H1 (cell line): Measurements from ENCODE around the gene MSANTD3. TPM values are rescaled to one million over a fixed set of nuclear protein-coding genes. Genes with fewer than 3 reads are reported as not detected.

Experiments
- CTCF ChIA-PET: fragments of 300-600 bp; sonication (Branson Sonifier 250); formaldehyde crosslinking; loops from one replicate; lab custom pipeline; 2021; ENCODE audit not compliant: partially characterized antibody; lab: Charles Lee
- POLR2A ChIA-PET: fragments of 300-600 bp; sonication (Branson Sonifier 250); formaldehyde crosslinking; loops from one replicate; lab custom pipeline; 2021; ENCODE audit warnings: inconsistent platforms; ENCODE audit not compliant: partially characterized antibody; lab: Charles Lee
- DNase-seq, 2 experiments: peaks; one replicate each; pipeline versions ENCODE4 v3.0.0 to v3.0.0-alpha.2; 2010 to 2022; ENCODE audit warnings: low spot score in 2 of 2, low read depth in 1 of 2, mixed read lengths in 1 of 2
- FAIRE-seq: peaks from 2 replicates; lab custom pipeline; 2011; peaks lifted over from hg19 to GRCh38; lab: Jason Lieb, UNC
- H2AFZ ChIP-seq: 2 replicates; pipeline ENCODE4 v1.8.1; 2012; ENCODE audit warnings: low read length, inconsistent platforms
- H2AK5ac ChIP-seq: 2 replicates; pipeline ENCODE4 v1.6.1; 2013; ENCODE audit warnings: low read depth, low read length
- H2BK120ac ChIP-seq: replicated peaks from 2 replicates; pipeline ENCODE3; 2013; ENCODE audit warnings: low read depth, low read length, inconsistent platforms
- H2BK12ac ChIP-seq: 2 replicates; pipeline ENCODE4 v1.6.1; 2013; ENCODE audit warnings: low read depth, low read length
- H2BK15ac ChIP-seq: 2 replicates; pipeline ENCODE4 v1.6.1; 2013; ENCODE audit warnings: low read length
- H2BK20ac ChIP-seq: 2 replicates; pipeline ENCODE4 v1.6.1; 2013; ENCODE audit warnings: low read length
- H2BK5ac ChIP-seq: 2 replicates; pipeline ENCODE4 v1.6.1; 2013; ENCODE audit warnings: low read depth, low read length
- H3K14ac ChIP-seq: 2 replicates; pipeline ENCODE4 v1.6.1; 2013; ENCODE audit warnings: inconsistent platforms; ENCODE audit not compliant: insufficient read length
- H3K18ac ChIP-seq: 2 replicates; pipeline ENCODE4 v1.6.1; 2013; ENCODE audit warnings: low read length; ENCODE audit errors: extremely low read depth
- H3K23ac ChIP-seq: 2 replicates; pipeline ENCODE4 v1.6.1; 2013; ENCODE audit warnings: inconsistent platforms; ENCODE audit not compliant: insufficient read length
- H3K23me2 ChIP-seq: 2 replicates; pipeline ENCODE4 v1.6.1; 2013; ENCODE audit warnings: low read depth, low read length
- H3K27ac ChIP-seq: 2 replicates; pipeline ENCODE4 v1.6.1; 2011; ENCODE audit warnings: low read depth, low read length, inconsistent platforms
- H3K27me3 ChIP-seq, 4 experiments: replicated peaks in 1 of 4; 1 replicate in 1 of 4; 2 replicates in 3 of 4; pipeline versions ENCODE4 v1.6.1 to v1.8.1; 2011 to 2013; ENCODE audit warnings: low read length in 3 of 4, mild to moderate bottlenecking in 3 of 4, inconsistent platforms in 2 of 4, mixed read lengths in 2 of 4, moderate library complexity in 1 of 4; ENCODE audit not compliant: control insufficient read depth in 3 of 4, insufficient read depth in 3 of 4; ENCODE audit errors: extremely low read depth in 1 of 4
- H3K36me3 ChIP-seq, 4 experiments: 2 replicates each; pipeline versions ENCODE4 v1.6.1 to v1.8.1; 2011 to 2013; ENCODE audit warnings: mild to moderate bottlenecking in 4 of 4, low read length in 3 of 4, moderate library complexity in 2 of 4, control low read depth in 1 of 4, inconsistent platforms in 1 of 4; ENCODE audit not compliant: insufficient read depth in 4 of 4, control insufficient read depth in 2 of 4
- H3K4ac ChIP-seq: replicated peaks from 2 replicates; pipeline ENCODE3; 2013; ENCODE audit warnings: low read length, low read depth, mixed read lengths, inconsistent platforms; ENCODE audit not compliant: insufficient read length
- H3K4me1 ChIP-seq, 4 experiments: replicated peaks in 1 of 4; 1 replicate in 1 of 4; 2 replicates in 3 of 4; pipeline versions ENCODE4 v1.6.1 to v1.8.1; 2011 to 2013; ENCODE audit warnings: low read length in 3 of 4, inconsistent platforms in 2 of 4, mixed read lengths in 1 of 4; ENCODE audit not compliant: insufficient read depth in 4 of 4, control insufficient read depth in 3 of 4
- H3K4me2 ChIP-seq, 2 experiments: 2 replicates each; pipeline versions ENCODE4 v1.6.1 to v1.8.1; 2011 to 2013; ENCODE audit warnings: low read depth in 2 of 2, low read length in 2 of 2, control low read depth in 1 of 2, inconsistent platforms in 1 of 2, mild to moderate bottlenecking in 1 of 2; ENCODE audit not compliant: insufficient read depth in 1 of 2
- H3K4me3 ChIP-seq, 4 experiments: fragments of 200-600, 300-600 bp in 1 of 4; sonication (generic), shearing (Covaris generic), sonication (Bioruptor Twin) in 1 of 4; 2 replicates each; pipeline versions ENCODE4 v1.5.1 to v1.8.1; 2011 to 2016; ENCODE audit warnings: low read length in 4 of 4, low read depth in 3 of 4, control low read depth in 2 of 4, inconsistent platforms in 2 of 4, mild to moderate bottlenecking in 2 of 4, mixed read lengths in 1 of 4, moderate library complexity in 1 of 4; ENCODE audit not compliant: insufficient read depth in 2 of 4; ENCODE audit errors: extremely low read depth in 1 of 4
- H3K56ac ChIP-seq: replicated peaks from 2 replicates; pipeline ENCODE3; 2013; ENCODE audit warnings: low read depth, mild to moderate bottlenecking, mixed read lengths, low read length, inconsistent platforms; ENCODE audit not compliant: insufficient read length
- H3K79me1 ChIP-seq: 2 replicates; pipeline ENCODE4 v1.6.1; 2013; ENCODE audit warnings: low read depth, low read length, control low read depth
- H3K79me2 ChIP-seq, 2 experiments: 2 replicates each; pipeline versions ENCODE4 v1.6.1 to v1.8.1; 2012 to 2013; ENCODE audit warnings: low read length in 2 of 2, mild to moderate bottlenecking in 2 of 2, inconsistent platforms in 1 of 2; ENCODE audit not compliant: insufficient read depth in 2 of 2, control insufficient read depth in 1 of 2
- H3K9ac ChIP-seq, 4 experiments: replicated peaks in 1 of 4; 1 replicate in 1 of 4; 2 replicates in 3 of 4; pipeline versions ENCODE4 v1.6.1 to v1.8.1; 2011 to 2013; ENCODE audit warnings: low read depth in 3 of 4, low read length in 3 of 4, control low read depth in 2 of 4, mild to moderate bottlenecking in 2 of 4, moderate library complexity in 2 of 4, inconsistent platforms in 1 of 4; ENCODE audit errors: extremely low read depth in 1 of 4
- H3K9me3 ChIP-seq, 2 experiments: 2 replicates each; pipeline versions ENCODE4 v1.6.1 to v1.8.1; 2012 to 2013; ENCODE audit warnings: mild to moderate bottlenecking in 2 of 2, moderate library complexity in 2 of 2, control low read depth in 1 of 2, inconsistent platforms in 1 of 2, low read depth in 1 of 2, low read length in 1 of 2, mixed read lengths in 1 of 2; ENCODE audit not compliant: insufficient read depth in 2 of 2
- H4K20me1 ChIP-seq, 2 experiments: replicated peaks in 1 of 2; 2 replicates each; pipeline versions ENCODE3 to v1.8.1; 2011 to 2013; ENCODE audit warnings: inconsistent platforms in 2 of 2, low read length in 2 of 2, mild to moderate bottlenecking in 1 of 2; ENCODE audit not compliant: insufficient read depth in 2 of 2, control insufficient read depth in 1 of 2
- H4K5ac ChIP-seq: 2 replicates; pipeline ENCODE4 v1.6.1; 2013; ENCODE audit warnings: low read length, low read depth, mixed read lengths, inconsistent platforms; ENCODE audit not compliant: insufficient read length
- H4K8ac ChIP-seq: 2 replicates; pipeline ENCODE4 v1.8.0; 2013; ENCODE audit warnings: mild to moderate bottlenecking, moderate library complexity, low read length, inconsistent platforms; ENCODE audit not compliant: insufficient read depth; ENCODE audit errors: extremely low read depth
- H4K91ac ChIP-seq: replicated peaks from 2 replicates; pipeline ENCODE3; 2013; ENCODE audit warnings: low read length, mixed read lengths, inconsistent platforms; ENCODE audit not compliant: insufficient read length
- ATF2 ChIP-seq: IDR thresholded peaks from 2 replicates; pipeline ENCODE4 v1.6.1; 2012; ENCODE audit warnings: low read length, inconsistent platforms
- BCL11A ChIP-seq, 2 experiments: IDR thresholded peaks; one replicate each; pipeline ENCODE4 v1.6.1; 2011; ENCODE audit warnings: low read depth in 2 of 2, low read length in 2 of 2, mild to moderate bottlenecking in 2 of 2
- E2F6 ChIP-seq: IDR thresholded peaks from 2 replicates; pipeline ENCODE4 v1.6.1; 2012; ENCODE audit warnings: inconsistent platforms
- GABPA ChIP-seq: IDR thresholded peaks from 2 replicates; pipeline ENCODE4 v1.6.1; 2011; ENCODE audit warnings: mild to moderate bottlenecking, low read length, moderate library complexity, borderline replicate concordance; ENCODE audit not compliant: insufficient read depth
- KDM4A ChIP-seq: IDR thresholded peaks from one replicate; pipeline ENCODE4 v1.7.1; 2012; ENCODE audit warnings: low read depth, mild to moderate bottlenecking, moderate library complexity, low read length, inconsistent platforms; ENCODE audit not compliant: severe bottlenecking
- MAFK ChIP-seq: IDR thresholded peaks from 2 replicates; pipeline ENCODE4 v1.6.1; 2012; ENCODE audit warnings: low read depth, mild to moderate bottlenecking, improper control_type of control experiment, low read length
- POLR2AphosphoS5 ChIP-seq: IDR thresholded peaks from 2 replicates; pipeline ENCODE4 v1.6.1; 2011; ENCODE audit warnings: low read depth, low read length
- RBBP5 ChIP-seq: IDR thresholded peaks from 2 replicates; pipeline ENCODE4 v1.7.1; 2012; ENCODE audit warnings: low read depth, mild to moderate bottlenecking, inconsistent platforms, low read length, moderate library complexity, borderline replicate concordance
- SP1 ChIP-seq: IDR thresholded peaks from 2 replicates; pipeline ENCODE4 v1.6.1; 2011; ENCODE audit warnings: low read depth, low read length
- SP2 ChIP-seq: IDR thresholded peaks from 2 replicates; pipeline ENCODE4 v1.6.1; 2012; ENCODE audit warnings: mild to moderate bottlenecking, low read length, inconsistent platforms
- SUZ12 ChIP-seq: fragments of 200-600 bp; sonication (generic); IDR thresholded peaks from 2 replicates; pipeline ENCODE4 v1.6.1; 2012; ENCODE audit warnings: mild to moderate bottlenecking, inconsistent platforms, low read length, moderate library complexity, mixed read lengths
- TAF1 ChIP-seq: IDR thresholded peaks from 2 replicates; pipeline ENCODE4 v1.6.1; 2011; ENCODE audit warnings: mild to moderate bottlenecking, low read depth, low read length
- polyA plus RNA-seq, 7 experiments: library from polyadenylated mRNA; depleted of rRNA in 3 of 7; stranded (reverse) in 5 of 7; unstranded in 2 of 7; fragments of >200 nt in 5 of 7; fragments of 200-250 nt in 2 of 7; gene quantifications; 1 replicate in 5 of 7; 2 replicates in 1 of 7; 4 replicates in 1 of 7; pipeline versions ENCODE4 v1.2.1 to v1.2.3, GENCODE V29; 2011 to 2013; ENCODE audit warnings: missing spikeins in 2 of 7, mixed read lengths in 2 of 7
- total RNA-seq: library from RNA; stranded (reverse); fragmentation: NEBNext Ultra II Directional; extraction: Animal tissue kit (Norgen Biotek cat#: 25700); gene quantifications from 2 replicates; pipeline ENCODE4 v1.2.1, GENCODE V29; 2021

The MSANTD3 gene
- total and polyA plus RNA-seq, 2 of the 8 experiments (the other 6 are each of a cell fraction or from before 2014, with no cell fraction given), result 12.0 to 41.3 TPM

- Histone ChIP-seq H3K14ac (no peak overlapping the region), H3K18ac (no peak overlapping the region), H3K4ac (no peak overlapping the region), H3K23ac (no peak overlapping the region), H2BK120ac (no peak overlapping the region), H3K79me1 (no peaks in the 10 kb centered on the region), H4K8ac (no peak overlapping the region), H4K20me1 (no peaks in the 10 kb centered on the region), H3K56ac (no peak overlapping the region), H2BK15ac (no peak overlapping the region), H3K79me2 (no peaks in the 10 kb centered on the region), H3K4me3 (no peak overlapping the region), H2BK20ac (no peak overlapping the region), H3K4me1 (peaks cover 0 to 4% (median under 1%) of the 10 kb centered on the region in 4 experiments; a peak in 2 of 7 replicates), H2BK5ac (no peak overlapping the region), H3K23me2 (no peaks in the 10 kb centered on the region), H2BK12ac (no peak overlapping the region), H3K36me3 (peaks cover 0 to 12% (median 0%) of the 10 kb centered on the region in 4 experiments; a peak in 2 of 8 replicates), H4K91ac (no peak overlapping the region), H4K5ac (no peak overlapping the region), H3K9me3 (peaks cover 4 to 23% of the 10 kb centered on the region in 2 experiments; a peak in 3 of 4 replicates), H2AFZ (no peak overlapping the region), H3K9ac (no peak overlapping the region), H3K4me2 (no peak overlapping the region), H2AK5ac (no peak overlapping the region), H3K27me3 (no peaks in the 10 kb centered on the region), H3K27ac (no peak overlapping the region)
- ChIA-PET CTCF (no interaction called here), POLR2A (no interaction called here)
- FAIRE-seq (no peak), DNase-seq (no peak)
- no peak for TF ChIP-seq SP1
- no peak for TF ChIP-seq KDM4A
- no peak for TF ChIP-seq SP2
- TF ChIP-seq POLR2AphosphoS5, result no peak
- TF ChIP-seq MAFK, result no peak
- TF ChIP-seq TAF1, result no peak
- no peak for TF ChIP-seq SUZ12
- no peak for TF ChIP-seq BCL11A (IDR thresholded peaks at IDR 0.05; ENCODE audit: low read depth in 2 of 2, low read length in 2 of 2)
- no peak for TF ChIP-seq RBBP5
- TF ChIP-seq GABPA, result no peak
- no peak for TF ChIP-seq ATF2
- no peak for TF ChIP-seq E2F6
Measured at GRCh38 chr9:100394032-100394695, 32.8 kb upstream of the MSANTD3 start.
